ENCODE measurements around the gene ARID3A.

- TF ChIP-seq YY1 (IDR thresholded peaks at IDR 0.05; ENCODE audit: insufficient read depth, insufficient read length) (no peak), ZNF274 (IDR thresholded peaks at IDR 0.05; ENCODE audit: low read depth, low read length) (no peak), SUZ12 (IDR thresholded peaks at IDR 0.05; ENCODE audit: extremely low read depth, insufficient read depth, insufficient read length) (no peak)
These were observed 51.2 kb downstream of the ARID3A start for GRCh38 chr19:977058-977464.
